Type B pancreatic cell (in vitro differentiated cells): ENCODE data around the gene PNPLA1. TPM values are rescaled to one million over a fixed set of nuclear protein-coding genes. Genes with fewer than 3 reads are reported as not detected.

Experiments used
- DNase-seq: peaks from one replicate; pipeline ENCODE4 v3.0.0; 2021; ENCODE audit warnings: mixed read lengths; ENCODE audit not compliant: unreplicated experiment; ENCODE audit errors: extremely low spot score
- H3K27ac Mint-ChIP-seq: 2 replicates; pipeline ENCODE4 v1.8.0; 2021; ENCODE audit warnings: mild to moderate bottlenecking, mixed read lengths
- H3K27me3 Mint-ChIP-seq: 2 replicates; pipeline ENCODE4 v1.8.0; 2021; ENCODE audit warnings: mixed read lengths
- H3K36me3 Mint-ChIP-seq: 2 replicates; pipeline ENCODE4 v1.8.0; 2021; ENCODE audit warnings: mixed read lengths
- H3K4me1 Mint-ChIP-seq: one replicate; pipeline ENCODE4 v1.8.0; 2021; ENCODE audit warnings: mixed read lengths; ENCODE audit not compliant: unreplicated experiment
- H3K4me3 Mint-ChIP-seq: 2 replicates; pipeline ENCODE4 v1.8.0; 2021; ENCODE audit warnings: mild to moderate bottlenecking, mixed read lengths
- H3K9me3 Mint-ChIP-seq: 2 replicates; pipeline ENCODE4 v1.8.0; 2021; ENCODE audit warnings: mixed read lengths
- total RNA-seq: library from RNA; stranded (reverse); gene quantifications from 2 replicates; pipeline ENCODE4 v1.2.1, GENCODE V29; 2021; ENCODE audit warnings: low replicate concordance
- TF ChIP-seq, protein P1 (sequence below): fragments of 200-600 bp; sonication (generic); conservative IDR thresholded peaks from 2 replicates; pipeline ENCODE4 v1.5.0; 2021; ENCODE audit warnings: antibody characterized with exemption, mild to moderate bottlenecking

The PNPLA1 gene
- total RNA-seq, 1 donor from 2014 or later, result 0.12 TPM

DNA sequence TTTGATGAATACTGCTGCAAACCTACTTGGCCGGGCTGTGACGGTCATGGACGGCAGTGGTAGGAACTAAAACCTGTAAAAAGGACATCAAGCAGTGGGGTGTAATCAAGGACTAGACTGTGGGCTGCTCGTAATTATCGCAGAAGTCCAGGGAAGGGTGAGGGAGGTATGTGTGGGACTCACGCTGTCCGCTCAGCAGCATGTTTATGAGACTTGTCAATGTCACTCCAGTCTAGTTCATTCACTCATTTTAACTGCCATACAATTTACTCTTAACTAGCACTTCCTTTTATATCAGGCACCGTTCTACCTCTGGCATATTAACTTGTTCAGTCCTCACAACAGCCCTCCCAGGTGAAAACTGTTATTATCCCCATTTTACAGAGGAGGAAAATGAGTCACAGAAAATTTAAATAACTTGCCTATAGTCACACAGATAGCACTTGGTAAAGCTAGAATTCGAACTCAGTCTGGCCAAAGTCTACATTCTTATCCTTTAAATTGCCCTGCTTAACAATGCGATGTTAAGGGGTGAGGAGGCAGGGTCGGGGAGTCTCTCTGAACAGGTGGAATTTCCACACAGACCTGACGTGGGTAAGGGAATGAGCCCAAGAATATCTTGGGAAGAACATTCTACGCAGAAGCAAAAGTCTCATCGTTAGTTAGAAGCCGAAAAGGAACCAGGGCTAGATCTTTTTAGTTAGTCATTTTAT, 4.1 kb downstream of the PNPLA1 start:
- TF ChIP-seq, protein P1, sequence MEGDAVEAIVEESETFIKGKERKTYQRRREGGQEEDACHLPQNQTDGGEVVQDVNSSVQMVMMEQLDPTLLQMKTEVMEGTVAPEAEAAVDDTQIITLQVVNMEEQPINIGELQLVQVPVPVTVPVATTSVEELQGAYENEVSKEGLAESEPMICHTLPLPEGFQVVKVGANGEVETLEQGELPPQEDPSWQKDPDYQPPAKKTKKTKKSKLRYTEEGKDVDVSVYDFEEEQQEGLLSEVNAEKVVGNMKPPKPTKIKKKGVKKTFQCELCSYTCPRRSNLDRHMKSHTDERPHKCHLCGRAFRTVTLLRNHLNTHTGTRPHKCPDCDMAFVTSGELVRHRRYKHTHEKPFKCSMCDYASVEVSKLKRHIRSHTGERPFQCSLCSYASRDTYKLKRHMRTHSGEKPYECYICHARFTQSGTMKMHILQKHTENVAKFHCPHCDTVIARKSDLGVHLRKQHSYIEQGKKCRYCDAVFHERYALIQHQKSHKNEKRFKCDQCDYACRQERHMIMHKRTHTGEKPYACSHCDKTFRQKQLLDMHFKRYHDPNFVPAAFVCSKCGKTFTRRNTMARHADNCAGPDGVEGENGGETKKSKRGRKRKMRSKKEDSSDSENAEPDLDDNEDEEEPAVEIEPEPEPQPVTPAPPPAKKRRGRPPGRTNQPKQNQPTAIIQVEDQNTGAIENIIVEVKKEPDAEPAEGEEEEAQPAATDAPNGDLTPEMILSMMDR, result no peak
- no peak overlapping the region for H3K4me3 Mint-ChIP-seq
- H3K36me3 Mint-ChIP-seq, result no peaks in the 10 kb centered on the region
- H3K4me1 Mint-ChIP-seq, result peaks cover 6% of the 10 kb centered on the region
- H3K27me3 Mint-ChIP-seq, result peaks cover 23% of the 10 kb centered on the region
- no peak overlapping the region for H3K27ac Mint-ChIP-seq
- no peak for DNase-seq
- H3K9me3 Mint-ChIP-seq, result no peaks in the 10 kb centered on the region

DNA sequence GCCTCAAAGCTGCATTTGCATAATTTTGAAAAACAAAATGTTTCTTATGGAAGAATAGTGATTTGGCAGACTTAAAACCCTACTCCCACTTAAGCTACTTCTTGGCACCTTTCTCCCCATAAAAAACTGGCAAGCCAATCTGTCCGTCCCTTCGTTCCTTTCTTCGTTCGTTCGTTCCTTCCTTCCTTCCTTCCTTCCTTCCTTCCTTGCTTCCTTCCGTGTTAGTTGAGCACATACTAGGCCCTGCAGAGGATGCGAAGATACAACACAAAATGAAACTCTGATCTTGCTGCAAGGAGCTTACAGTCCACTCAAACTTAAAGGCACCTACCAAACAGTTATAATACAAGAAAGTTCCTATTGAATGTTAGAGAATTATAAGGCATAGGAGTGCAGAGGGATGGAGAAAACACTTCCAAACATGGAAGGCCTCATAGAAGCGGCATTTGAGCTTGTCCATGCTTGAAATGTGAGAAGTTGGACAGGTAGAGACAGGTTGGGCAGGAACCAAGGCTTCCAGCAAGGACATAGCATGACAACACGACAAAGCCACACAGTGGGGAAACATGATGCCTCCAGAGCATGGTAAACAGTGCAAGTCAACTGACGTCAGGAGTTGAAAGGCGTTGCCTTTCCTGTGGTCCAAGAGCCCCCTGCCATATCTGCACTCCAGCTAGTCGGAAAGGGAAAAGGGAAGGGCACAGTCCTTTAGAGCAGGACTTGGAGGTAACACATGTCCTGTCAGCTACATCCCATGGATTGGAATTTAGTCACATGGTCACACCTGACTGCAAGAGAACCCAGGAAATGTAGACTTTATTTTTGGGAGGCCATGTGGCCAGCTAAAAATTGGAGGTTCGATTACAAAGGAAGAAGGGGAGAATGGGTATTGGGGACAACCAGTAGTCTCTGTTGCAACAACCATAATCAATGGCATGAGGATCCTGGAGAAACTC, 7.0 kb downstream of the PNPLA1 start:
- TF ChIP-seq, protein P1, result no peak
- Mint-ChIP-seq H3K4me1 (no peaks in the 10 kb centered on the region), H3K27ac (no peak overlapping the region), H3K9me3 (no peaks in the 10 kb centered on the region), H3K27me3 (peaks cover 35% of the 10 kb centered on the region), H3K4me3 (no peak overlapping the region), H3K36me3 (no peaks in the 10 kb centered on the region)
- no peak for DNase-seq

DNA sequence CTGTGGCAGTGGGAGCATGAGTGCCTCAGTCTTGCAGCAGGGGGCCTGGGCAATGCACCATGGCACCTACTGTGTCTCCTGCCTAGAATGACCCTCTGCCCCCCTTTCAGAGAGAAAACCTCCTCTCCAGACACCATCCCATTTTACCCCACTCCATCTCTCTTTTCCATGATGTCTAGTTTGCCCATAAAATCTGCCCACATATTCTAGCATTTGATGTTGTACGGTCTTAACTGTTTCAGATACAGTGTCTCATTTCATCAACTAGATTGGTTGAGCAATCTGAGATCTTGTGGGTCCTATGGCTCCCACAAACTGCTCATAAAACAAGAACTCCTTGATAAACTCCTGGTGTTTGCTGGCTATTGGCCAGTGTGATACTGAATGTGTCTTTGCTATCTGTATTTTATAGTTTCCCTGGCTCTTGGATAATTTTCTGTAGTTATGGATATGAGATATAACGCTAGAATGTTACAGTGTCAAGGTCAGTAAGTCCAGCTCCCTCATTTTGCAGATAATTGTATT, 8.1 kb downstream of the PNPLA1 start:
- DNase-seq, result no peak
- H3K9me3 Mint-ChIP-seq, result no peaks in the 10 kb centered on the region
- H3K36me3 Mint-ChIP-seq, result no peaks in the 10 kb centered on the region
- TF ChIP-seq, protein P1, result no peak
- no peaks in the 10 kb centered on the region for H3K4me1 Mint-ChIP-seq
- H3K27me3 Mint-ChIP-seq, result peaks cover 39% of the 10 kb centered on the region
- no peak overlapping the region for H3K27ac Mint-ChIP-seq
- H3K4me3 Mint-ChIP-seq, result no peak overlapping the region

DNA sequence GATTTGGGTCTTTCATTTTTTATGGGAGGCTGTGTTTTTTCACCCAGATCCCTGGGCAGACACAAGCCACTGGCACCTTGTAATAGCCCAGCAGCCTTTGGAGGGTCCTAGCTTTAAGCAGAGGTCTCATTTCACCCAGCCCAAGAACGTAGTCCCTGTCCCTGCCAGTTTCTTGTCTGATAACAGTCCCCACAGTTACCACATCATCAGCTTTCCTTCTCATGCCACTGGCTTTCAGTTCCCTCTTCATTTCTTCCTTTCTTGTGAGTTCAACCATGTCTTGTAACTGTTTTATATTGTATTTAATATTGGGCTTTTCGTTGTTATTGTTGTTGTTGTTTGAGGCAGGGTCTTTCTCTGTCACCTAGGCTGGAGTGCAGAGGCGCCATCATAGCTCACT, 10.6 kb downstream of the PNPLA1 start:
- no peak overlapping the region for H3K4me3 Mint-ChIP-seq
- no peak for DNase-seq
- H3K9me3 Mint-ChIP-seq, result no peaks in the 10 kb centered on the region
- TF ChIP-seq, protein P1, result no peak
- no peaks in the 10 kb centered on the region for H3K36me3 Mint-ChIP-seq
- peaks cover 49% of the 10 kb centered on the region for H3K27me3 Mint-ChIP-seq
- no peak overlapping the region for H3K27ac Mint-ChIP-seq
- no peaks in the 10 kb centered on the region for H3K4me1 Mint-ChIP-seq

DNA sequence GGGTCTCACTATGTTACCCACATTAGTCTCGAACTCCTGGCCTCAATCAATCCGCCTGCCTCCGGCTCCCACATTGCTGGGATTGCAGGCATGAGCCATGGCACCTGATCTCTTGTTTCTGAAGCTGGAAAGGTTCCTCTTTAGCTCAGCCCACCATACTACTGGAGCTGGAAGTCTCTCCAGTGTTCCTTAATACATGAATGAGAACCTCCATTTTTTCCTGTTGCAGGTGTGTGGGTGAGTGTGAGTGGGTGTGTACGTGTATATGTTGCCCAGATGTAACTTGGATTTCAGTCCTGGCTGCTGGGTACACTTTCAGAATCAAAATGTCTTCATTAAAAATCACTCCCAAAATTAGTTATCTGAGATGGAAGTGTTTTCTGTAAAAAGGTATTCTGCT, 11.1 kb downstream of the PNPLA1 start:
- DNase-seq, result no peak
- Mint-ChIP-seq H3K4me1 (no peaks in the 10 kb centered on the region), H3K4me3 (no peak overlapping the region), H3K27me3 (peaks cover 52% of the 10 kb centered on the region), H3K36me3 (no peaks in the 10 kb centered on the region), H3K9me3 (no peaks in the 10 kb centered on the region), H3K27ac (no peak overlapping the region)
- TF ChIP-seq, protein P1, result no peak
